ENCODE results near the gene PRKN.

- TF ChIP-seq ZFP30 (CRISPR knock-in tag; IDR thresholded peaks at IDR 0.05) = no peak
- no peak for TF ChIP-seq CSDC2 (CRISPR knock-in tag; IDR thresholded peaks at IDR 0.05)
- TF ChIP-seq ZFP3 (CRISPR knock-in tag; IDR thresholded peaks at IDR 0.05) = no peak
- no peak for TF ChIP-seq BACH2 (CRISPR knock-in tag; IDR thresholded peaks at IDR 0.05; ENCODE audit: borderline replicate concordance)
- TF ChIP-seq ZNF70 (CRISPR knock-in tag; IDR thresholded peaks at IDR 0.05) = no peak
- no peak for TF ChIP-seq PPARA (CRISPR knock-in tag; IDR thresholded peaks at IDR 0.05; ENCODE audit: borderline replicate concordance)
- TF ChIP-seq, protein P1, sequence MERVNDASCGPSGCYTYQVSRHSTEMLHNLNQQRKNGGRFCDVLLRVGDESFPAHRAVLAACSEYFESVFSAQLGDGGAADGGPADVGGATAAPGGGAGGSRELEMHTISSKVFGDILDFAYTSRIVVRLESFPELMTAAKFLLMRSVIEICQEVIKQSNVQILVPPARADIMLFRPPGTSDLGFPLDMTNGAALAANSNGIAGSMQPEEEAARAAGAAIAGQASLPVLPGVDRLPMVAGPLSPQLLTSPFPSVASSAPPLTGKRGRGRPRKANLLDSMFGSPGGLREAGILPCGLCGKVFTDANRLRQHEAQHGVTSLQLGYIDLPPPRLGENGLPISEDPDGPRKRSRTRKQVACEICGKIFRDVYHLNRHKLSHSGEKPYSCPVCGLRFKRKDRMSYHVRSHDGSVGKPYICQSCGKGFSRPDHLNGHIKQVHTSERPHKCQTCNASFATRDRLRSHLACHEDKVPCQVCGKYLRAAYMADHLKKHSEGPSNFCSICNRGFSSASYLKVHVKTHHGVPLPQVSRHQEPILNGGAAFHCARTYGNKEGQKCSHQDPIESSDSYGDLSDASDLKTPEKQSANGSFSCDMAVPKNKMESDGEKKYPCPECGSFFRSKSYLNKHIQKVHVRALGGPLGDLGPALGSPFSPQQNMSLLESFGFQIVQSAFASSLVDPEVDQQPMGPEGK (CRISPR knock-in tag; IDR thresholded peaks at IDR 0.05; ENCODE audit: borderline replicate concordance) = no peak
- TF ChIP-seq CSRNP3 (CRISPR knock-in tag; IDR thresholded peaks at IDR 0.05) = no peak
- no peak for TF ChIP-seq ARNTL (CRISPR knock-in tag; IDR thresholded peaks at IDR 0.05; ENCODE audit: borderline replicate concordance, low read depth)
Observed at GRCh38 chr6:161915456-161915964, 812.1 kb downstream of the PRKN start.

Measured in SK-N-SH treated with all-trans-retinoic acid at 6 μM for 48 hours (cell line).